Activated CD8-positive, alpha-beta T cell treated with anti-CD3 and anti-CD28 coated beads for 36 hours (primary cell): ENCODE results near the gene SKI. TPM values are rescaled to one million over a fixed set of nuclear protein-coding genes. Genes with fewer than 3 reads are reported as not detected.

Source experiments
- ATAC-seq: fragments of 200-7000 bp; cut with Tn5 transposase; one replicate; pipeline ENCODE4 v1.10.0; 2021; ENCODE audit warnings: mild to moderate bottlenecking, moderate library complexity
- CTCF ChIA-PET: fragments of 350-600 bp; sonication (Branson Sonifier 250); formaldehyde crosslinking; loops from one replicate; lab custom pipeline; 2021; ENCODE audit warnings: antibody characterized with exemption; lab: Charles Lee
- POLR2A ChIA-PET: fragments of 350-600 bp; sonication (Branson Sonifier 250); formaldehyde crosslinking; loops from one replicate; lab custom pipeline; 2021; ENCODE audit warnings: antibody characterized with exemption; lab: Charles Lee
- DNase-seq: peaks from one replicate; pipeline ENCODE4 v3.0.0-alpha.2; 2020
- H3K27ac Mint-ChIP-seq: one replicate; pipeline ENCODE4 v1.8.0; 2021; ENCODE audit warnings: mild to moderate bottlenecking, mixed read lengths
- H3K27me3 Mint-ChIP-seq: one replicate; pipeline ENCODE4 v1.8.0; 2021; ENCODE audit warnings: mixed read lengths
- H3K36me3 Mint-ChIP-seq: one replicate; pipeline ENCODE4 v1.8.0; 2021; ENCODE audit warnings: low read depth, mixed read lengths
- H3K4me1 Mint-ChIP-seq: one replicate; pipeline ENCODE4 v1.8.0; 2021; ENCODE audit warnings: low read depth, mixed read lengths
- H3K4me3 Mint-ChIP-seq: one replicate; pipeline ENCODE4 v1.8.0; 2021; ENCODE audit warnings: mild to moderate bottlenecking, moderate library complexity, mixed read lengths
- H3K9me3 Mint-ChIP-seq: one replicate; pipeline ENCODE4 v1.8.0; 2021; ENCODE audit warnings: mixed read lengths
- CTCF ChIP-seq: fragments of 200-600 bp; IDR thresholded peaks from one replicate; pipeline ENCODE4 v1.8.0; 2022; ENCODE audit warnings: antibody characterized with exemption, mild to moderate bottlenecking
- intact Hi-C: fragments of 100-400 bp; cut with micrococcal nuclease; formaldehyde crosslinking; loops from one replicate; pipeline ENCODE4 v1.10.0; 2022
- total RNA-seq, 2 experiments: library from RNA; stranded (reverse); gene quantifications; one replicate each; pipeline ENCODE4 v1.2.3, GENCODE V29; 2021

SKI gene
- total RNA-seq, 2 experiments from 2014 or later = 27.5 to 28.3 TPM

GRCh38 chr1:2204415-2205190 lies 23.5 kb upstream of the SKI start:
- ChIA-PET CTCF (interaction anchor here (0.8 to 1.4 kb wide), 2 partner anchors 10 to 178 kb away, joined by 3 to 5 read pairs; partner anchors contain the start of gene FAAP20), POLR2A (interaction anchor here (3.9 kb wide), 1 partner anchor 25 kb away, joined by 15 read pairs; no protein-coding TSS in a partner anchor)
- H3K27me3 Mint-ChIP-seq = no peaks in the 10 kb centered on the region
- intact Hi-C loops = no loop called here
- ATAC-seq (peak; percentile 48), DNase-seq (no peak)
- peak overlapping the region; percentile 45 for H3K4me3 Mint-ChIP-seq
- TF ChIP-seq CTCF = no peak
- H3K4me1 Mint-ChIP-seq = peaks cover 2% of the 10 kb centered on the region
- H3K36me3 Mint-ChIP-seq = no peaks in the 10 kb centered on the region
- no peak overlapping the region for H3K27ac Mint-ChIP-seq
- H3K9me3 Mint-ChIP-seq = no peaks in the 10 kb centered on the region

GRCh38 chr1:2205191-2205952 lies 22.7 kb upstream of the SKI start:
- peak; percentile 91 for ATAC-seq
- intact Hi-C loops = no loop called here

GRCh38 chr1:2206813-2207487 lies 21.2 kb upstream of the SKI start:
- no peaks in the 10 kb centered on the region for H3K9me3 Mint-ChIP-seq
- H3K4me3 Mint-ChIP-seq = no peak overlapping the region
- H3K36me3 Mint-ChIP-seq = no peaks in the 10 kb centered on the region
- ATAC-seq (no peak), DNase-seq (no peak)
- no peak overlapping the region for H3K27ac Mint-ChIP-seq
- CTCF ChIA-PET = interaction anchor here (0.9 kb wide), 1 partner anchor 12 kb away, joined by 3 read pairs; the partner anchor contains the start of gene FAAP20
- intact Hi-C loops = no loop called here
- H3K4me1 Mint-ChIP-seq = peaks cover 2% of the 10 kb centered on the region
- H3K27me3 Mint-ChIP-seq = no peaks in the 10 kb centered on the region
- POLR2A ChIA-PET = interaction anchor here (1.0 to 3.9 kb wide), 3 partner anchors 23 to 109 kb away, joined by 3 to 15 read pairs (median 3); no protein-coding TSS in a partner anchor
- TF ChIP-seq CTCF = no peak

More at GRCh38 chr1:2205191-2205952, 22.7 kb upstream of the SKI start:
- Mint-ChIP-seq H3K27me3 (no peaks in the 10 kb centered on the region), H3K36me3 (no peaks in the 10 kb centered on the region), H3K4me3 (peak overlapping the region; percentile 52), H3K4me1 (peaks cover 2% of the 10 kb centered on the region), H3K9me3 (no peaks in the 10 kb centered on the region), H3K27ac (no peak overlapping the region)
- ChIA-PET CTCF (interaction anchor here (1.0 to 1.4 kb wide), 2 partner anchors 176 to 177 kb away, joined by 3 read pairs; no protein-coding TSS in a partner anchor), POLR2A (interaction anchor here (0.7 to 3.9 kb wide), 2 partner anchors 24 to 342 kb away, joined by 3 to 15 read pairs; no protein-coding TSS in a partner anchor)
- peak; percentile 95 for DNase-seq
- TF ChIP-seq CTCF = no peak

GRCh38 chr1:2208309-2209239 lies 19.5 kb upstream of the SKI start:
- Mint-ChIP-seq H3K4me1 (peaks cover 6% of the 10 kb centered on the region), H3K27me3 (no peaks in the 10 kb centered on the region)
- CTCF ChIA-PET = interaction anchor here (1.6 kb wide), 1 partner anchor 14 kb away, joined by 4 read pairs; the partner anchor contains the start of gene FAAP20

More at GRCh38 chr1:2208309-2209239, 19.5 kb upstream of the SKI start:
- Mint-ChIP-seq H3K36me3 (no peaks in the 10 kb centered on the region), H3K4me3 (no peak overlapping the region), H3K9me3 (no peaks in the 10 kb centered on the region), H3K27ac (no peak overlapping the region)
- POLR2A ChIA-PET = interaction anchor here (0.8 to 2.8 kb wide), 2 partner anchors 9 to 15 kb away, joined by 3 to 12 read pairs; no protein-coding TSS in a partner anchor
- no peak for ATAC-seq
- no peak for DNase-seq
- no peak for TF ChIP-seq CTCF
- intact Hi-C loops = no loop called here
